NCI-H2227 treated with DMSO at 0.1 percent for 48 hours (cell line): ENCODE measurements around the gene SPTB.

Experiments used
- DNase-seq: peaks from one replicate; lab custom pipeline; 2025; lab: John Stamatoyannopoulos, UW

The SPTB gene

DNA sequence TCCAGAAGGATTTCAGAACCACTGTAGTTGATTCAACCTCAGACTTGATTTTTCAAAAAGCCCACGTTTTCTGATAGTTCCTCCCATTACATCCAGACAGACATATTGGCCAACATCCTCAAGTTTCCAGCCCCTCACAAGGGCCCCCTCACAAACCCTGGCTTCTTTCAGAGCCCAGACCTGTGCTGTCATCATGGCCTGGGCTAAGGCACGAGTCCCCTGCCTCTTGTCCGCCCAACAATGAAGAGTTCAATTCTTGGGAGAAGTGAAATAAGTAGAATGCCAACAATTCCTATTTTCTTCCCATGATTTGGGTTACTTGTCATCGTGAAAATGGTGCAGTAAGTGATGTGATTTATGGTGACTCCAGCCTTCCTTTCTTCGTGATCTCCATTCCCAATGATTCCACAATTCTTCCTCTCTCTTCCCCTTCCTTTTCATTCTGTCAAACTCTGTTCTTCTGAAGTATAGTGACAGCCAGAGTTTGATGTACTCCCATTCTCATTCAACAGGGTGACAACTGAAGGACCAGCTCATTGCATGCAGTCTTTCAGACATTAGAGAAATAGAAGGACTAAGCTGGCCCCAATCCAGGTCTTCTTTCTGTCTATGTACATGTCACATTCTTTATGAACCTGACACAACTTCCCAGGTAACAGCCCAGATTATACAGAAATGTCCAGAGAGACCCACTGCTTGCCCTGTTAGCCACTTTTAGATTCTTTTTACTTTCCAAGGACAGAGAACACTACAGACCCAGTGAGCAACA is 29.2 kb downstream of the SPTB start:
- no peak for DNase-seq

DNA sequence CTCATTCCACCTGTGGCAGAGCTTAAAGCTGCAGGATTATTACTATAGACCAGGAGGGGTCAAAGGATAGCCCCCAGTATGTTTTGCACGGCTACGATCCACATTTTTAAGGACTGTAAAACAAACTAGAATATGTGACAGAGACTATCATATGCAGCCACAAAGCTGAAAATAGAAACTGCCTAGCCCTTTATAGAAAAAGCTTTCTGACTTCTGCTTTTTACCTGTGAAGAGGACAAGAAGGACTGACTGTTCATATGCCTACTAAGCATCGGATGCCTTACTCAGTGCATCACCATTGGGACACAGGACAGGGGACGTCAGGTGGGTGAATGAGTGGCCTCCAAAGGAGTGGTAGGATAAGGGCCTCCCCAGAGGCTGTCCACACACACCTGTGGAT is 29.8 kb downstream of the SPTB start:
- DNase-seq, result no peak

DNA sequence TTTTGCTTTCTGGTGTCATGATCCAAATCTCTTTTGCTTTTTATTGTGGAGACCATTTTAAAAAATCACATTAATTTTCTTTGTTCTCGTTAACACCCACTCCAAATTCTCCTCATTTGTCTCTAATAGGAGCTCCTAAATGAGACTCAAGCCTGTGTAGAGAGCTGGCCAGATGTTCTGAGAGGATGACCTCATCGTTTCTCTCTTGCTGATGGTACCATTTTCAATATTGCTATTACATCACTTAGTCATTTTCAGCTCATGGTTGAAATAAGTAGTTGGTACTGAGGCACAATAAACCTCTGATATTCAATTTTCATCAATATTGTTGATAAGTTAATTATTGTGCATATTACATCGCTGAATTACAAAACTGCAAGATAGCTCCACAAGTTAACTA is 31.5 kb downstream of the SPTB start:
- DNase-seq, result no peak

DNA sequence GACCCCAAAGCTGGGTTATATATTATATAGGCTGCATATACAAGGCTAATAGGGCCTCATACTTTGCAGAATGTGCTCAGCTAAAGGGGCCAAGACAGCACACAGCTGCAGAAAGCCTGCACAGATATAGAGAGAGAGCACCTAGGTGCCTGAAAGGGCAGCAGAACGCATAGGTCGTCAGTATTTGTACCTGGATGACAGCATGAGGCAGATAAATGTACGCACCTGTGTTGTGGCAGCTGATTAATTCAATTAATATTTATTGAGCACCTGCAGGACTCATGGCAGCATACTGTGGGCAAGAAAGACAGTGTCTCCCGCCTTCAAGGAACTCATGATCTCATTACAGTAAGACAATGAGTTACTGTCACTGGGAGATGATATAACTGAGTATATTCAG is 33.4 kb downstream of the SPTB start:
- DNase-seq, result no peak

DNA sequence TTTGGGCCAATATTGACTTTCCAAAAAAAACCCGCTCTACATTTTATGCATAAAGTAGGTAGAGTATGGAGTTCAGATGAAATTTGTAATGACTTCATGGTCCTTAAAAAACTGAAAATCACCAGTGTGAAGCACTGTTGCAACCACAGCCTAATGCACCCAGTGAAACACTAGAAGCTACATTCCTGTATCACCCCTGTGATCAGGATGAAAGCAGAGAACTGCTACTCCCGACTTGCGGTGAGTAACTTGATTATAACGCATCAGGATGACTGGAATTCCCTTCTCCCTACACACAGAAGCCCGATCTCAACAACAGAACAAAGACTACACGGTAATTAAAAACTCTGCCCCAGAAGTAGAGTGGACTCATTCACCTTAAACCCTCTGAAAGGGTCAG is 33.8 kb downstream of the SPTB start:
- DNase-seq, result no peak

DNA sequence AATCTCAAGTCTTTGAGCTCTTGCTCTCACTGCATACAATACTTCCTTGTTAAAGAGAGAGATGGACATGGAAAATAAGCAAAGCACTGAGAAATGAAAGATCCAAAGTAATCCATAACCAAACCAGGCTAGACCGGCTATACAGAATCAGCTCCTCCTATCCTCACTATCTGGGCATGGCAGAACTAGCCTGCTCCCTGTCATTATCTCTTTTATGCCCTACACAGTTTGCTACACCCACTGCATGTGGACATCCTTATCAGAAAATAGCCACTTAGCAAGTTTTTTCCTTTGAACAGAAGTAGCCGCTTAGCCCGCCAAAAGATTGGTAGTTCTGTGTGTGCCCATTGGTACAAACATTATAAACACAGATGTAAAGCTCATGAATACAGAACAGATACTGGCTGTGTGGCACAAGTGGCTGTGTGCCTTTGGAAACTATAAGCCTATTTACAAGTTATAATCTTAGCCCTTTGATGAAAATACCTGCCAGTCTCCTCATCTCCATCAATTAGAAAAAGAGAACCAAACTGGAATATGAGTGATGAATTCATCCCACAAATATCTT is 34.7 kb downstream of the SPTB start:
- DNase-seq, result no peak

DNA sequence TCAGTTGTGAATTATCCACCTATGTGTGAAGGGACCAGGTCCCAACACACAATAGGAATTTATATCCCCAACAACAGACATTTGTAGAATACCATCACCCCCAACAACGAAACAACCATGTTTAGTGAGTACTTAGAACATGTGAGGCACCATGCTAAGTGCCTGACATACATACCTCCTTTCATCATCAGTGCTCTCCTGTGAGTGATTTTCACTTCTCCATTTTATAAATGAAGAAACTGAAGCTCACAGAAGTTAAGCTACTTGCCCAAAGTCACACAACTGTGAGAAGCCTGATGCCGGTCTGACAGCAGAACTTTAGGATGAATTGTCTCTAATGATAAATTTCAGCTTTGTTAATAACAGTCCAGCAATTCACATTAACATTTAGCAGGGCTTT is 35.4 kb downstream of the SPTB start:
- DNase-seq, result no peak

DNA sequence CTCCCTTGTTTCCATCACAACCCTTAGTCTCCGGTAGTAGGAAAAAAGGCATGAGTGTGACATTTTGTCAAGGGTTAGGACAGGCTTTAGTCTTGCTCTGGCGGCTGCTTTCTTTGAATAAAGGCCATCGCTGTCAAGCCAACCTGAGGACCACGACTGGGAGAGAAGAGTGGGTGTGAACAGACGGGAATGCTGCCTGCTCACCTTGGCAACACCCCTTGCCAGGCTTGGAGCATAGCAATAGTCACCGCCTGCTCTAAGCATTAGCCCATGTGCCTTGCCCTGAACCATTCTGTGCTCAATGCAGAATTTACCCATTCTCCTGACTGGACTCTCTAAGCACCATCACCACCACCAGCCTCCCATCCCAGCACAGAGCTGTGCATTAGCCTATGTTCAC is 36.2 kb downstream of the SPTB start:
- DNase-seq, result no peak

DNA sequence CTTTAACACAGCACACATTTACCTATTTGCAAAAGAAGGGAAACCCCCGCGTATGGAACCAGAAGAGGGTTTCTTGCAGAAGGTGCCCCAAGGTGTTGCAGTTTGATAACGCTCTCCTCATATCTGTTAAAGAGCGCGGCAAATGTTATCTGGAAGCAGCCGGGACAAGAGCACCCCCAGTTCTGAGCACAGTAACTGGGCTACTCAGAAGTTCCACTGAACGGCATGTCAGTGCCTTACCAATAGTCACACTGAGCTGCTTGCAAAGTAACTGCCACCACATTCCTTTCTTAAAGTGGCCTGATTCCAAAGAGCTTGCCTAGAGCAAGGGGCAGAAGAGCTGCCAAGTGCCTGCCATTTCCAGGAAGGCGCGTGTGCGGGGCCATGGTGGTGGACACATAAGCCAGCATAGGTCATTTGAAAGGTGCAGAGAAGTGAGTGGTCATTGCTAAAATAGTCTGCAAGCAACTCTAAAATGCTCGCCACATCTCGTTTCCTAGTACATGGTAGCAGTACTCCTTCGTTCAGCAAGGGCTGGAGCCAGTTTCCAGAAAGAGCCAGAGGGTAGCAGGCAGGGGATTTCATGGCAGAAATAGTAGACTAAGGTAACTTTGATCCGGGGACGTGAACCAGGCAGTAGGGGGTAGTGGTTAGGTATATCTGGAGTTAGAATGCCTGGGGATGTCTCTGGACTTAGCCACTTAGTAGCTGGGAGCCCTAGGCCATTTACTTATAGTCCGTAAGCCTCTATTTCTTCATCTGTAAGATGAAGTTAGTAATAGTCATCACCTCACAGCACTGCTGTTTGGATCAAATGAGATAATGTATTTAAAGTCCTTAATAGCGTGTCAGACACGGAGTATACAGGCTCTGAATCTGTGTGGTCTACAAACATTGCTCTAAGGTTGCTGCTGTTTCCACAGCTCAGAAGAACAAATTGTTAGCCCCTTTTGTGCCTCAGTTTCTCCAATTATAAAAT is 37.6 kb downstream of the SPTB start:
- DNase-seq, result no peak

DNA sequence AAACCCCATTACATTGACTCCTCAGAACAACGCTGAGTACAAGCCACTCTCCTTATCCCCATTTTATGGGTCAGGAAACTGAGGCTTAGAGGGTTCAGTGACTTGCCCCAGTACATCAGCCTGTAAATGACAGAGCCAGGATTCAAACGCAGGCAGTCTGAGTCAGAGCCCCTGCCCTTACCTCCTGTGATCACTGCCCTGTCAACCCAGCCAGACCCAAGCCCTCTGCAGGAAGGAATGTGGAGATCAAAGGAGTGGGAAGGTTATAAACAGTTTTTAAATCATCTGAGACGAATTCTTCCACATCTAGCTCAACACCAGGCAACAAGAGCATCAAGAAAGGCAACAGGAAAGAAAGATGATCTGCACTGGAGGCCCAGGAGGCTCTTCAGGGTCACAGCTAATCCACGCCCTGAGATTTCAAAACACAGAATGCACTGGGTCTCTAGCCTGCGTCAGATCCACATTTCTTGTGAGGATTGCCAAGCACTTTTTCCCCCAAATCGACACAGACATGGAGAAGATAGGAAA is 38.5 kb downstream of the SPTB start:
- no peak for DNase-seq

DNA sequence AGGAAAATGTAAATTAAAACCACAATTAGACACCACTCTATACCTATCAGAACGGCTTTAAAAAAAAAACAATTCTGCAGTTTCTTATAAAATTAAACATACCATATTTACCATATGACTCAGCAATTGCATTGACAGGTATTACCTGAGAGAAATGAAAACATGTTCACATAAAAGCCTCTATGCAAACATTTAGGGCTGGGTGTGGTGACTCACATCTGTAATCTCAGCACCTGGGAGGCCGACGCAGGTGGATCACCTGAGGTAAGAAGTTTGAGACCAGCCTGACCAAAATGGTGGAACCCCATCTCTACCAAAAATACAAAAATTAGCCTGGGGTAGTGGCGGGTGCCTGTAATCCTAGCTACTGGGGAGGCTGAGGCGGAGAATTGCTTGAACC is 41.1 kb downstream of the SPTB start:
- no peak for DNase-seq

DNA sequence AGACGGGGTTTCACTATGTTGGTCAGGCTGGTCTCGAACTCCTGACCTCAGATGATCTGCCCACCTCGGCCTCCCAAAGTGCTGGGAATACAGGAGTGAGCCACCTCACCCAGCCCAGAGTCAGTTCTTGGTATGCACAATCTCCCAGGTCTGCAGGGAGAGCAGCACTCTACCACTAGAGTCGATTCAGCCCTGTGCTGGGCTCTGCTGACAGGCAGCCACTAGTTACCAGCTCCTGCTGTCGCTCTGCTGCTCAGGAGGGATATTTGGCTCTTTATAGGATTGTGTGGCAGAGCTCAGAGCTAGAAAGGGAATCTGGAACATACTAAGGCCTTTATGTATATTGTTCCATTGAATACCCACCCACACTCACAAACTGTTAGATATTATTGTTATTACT is 44.3 kb downstream of the SPTB start:
- no peak for DNase-seq

DNA sequence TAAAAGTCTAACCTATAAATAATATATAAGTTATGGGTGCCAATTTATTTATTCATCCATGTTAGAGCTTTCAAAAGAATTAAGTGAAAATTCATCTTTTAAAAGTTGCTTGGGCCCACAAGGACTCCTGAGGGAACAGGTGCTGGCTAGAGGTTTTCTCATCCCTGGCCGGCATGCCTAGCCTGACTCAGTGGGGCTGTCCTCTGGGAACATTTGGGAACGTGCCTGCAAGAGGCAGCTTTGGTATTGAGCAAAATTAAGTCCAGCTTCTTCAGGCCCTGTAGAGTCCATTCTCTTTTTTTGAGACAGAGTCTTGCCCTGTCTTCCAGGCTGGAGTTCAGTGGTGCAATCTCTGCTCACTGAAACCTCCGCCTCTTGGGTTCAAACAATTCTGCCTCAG is 44.7 kb downstream of the SPTB start:
- no peak for DNase-seq

DNA sequence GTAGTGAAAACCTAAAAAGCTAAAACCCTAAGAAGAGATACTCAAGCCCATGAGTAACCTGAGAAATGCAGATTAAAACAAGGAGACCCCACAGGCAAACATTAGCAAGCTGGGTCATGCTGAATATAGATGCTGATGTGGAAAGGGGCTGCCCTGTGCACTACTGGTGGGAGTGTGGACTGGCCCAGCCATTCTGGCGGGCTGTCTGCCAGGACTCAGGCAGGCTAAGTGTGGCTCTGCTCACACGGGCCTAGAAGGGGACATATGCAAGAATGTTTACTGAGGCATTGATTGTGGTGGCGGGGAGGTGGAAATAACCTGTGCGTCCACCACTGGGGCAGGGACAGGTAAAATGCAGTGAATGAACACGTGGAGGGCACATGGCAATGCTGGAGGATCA is 48.3 kb downstream of the SPTB start:
- DNase-seq, result no peak

DNA sequence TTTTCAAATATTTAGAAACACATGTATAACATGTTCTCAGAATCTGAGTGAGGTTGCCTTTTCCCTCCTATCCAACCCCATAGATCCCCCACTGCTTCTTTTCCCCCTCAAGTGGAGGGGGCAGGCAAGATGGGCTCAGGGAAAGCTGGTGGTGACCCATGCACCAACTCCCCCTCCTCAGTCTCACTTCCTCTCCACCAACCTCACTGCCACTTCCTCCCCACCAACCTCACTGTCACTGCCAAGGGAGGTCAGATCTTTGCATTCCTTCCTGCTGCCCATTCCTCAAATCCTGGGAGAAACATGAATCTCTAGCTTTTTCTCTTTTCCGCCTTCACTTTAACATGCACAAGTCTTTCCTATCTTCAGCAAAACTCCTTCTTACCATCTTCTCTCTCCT is 48.7 kb downstream of the SPTB start:
- no peak for DNase-seq

DNA sequence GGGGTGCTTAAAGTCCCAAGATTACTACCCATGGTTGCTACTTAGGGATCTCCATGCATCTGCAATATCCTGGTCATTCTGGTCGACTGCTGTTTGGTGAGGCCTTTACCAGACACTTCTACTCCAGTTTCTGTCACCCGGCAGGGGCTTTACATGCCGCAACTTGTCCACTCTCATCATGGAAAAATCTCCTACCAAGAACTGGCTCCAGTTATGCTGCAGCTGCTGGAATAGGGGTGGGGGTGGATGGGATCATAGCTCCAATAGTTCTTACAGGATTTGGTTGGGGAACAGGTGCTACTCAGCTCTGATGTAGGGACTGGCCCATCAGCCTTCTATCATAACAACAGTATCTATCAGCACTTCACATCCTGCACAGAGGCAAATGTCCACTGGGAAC is 51.6 kb downstream of the SPTB start:
- DNase-seq, result no peak

DNA sequence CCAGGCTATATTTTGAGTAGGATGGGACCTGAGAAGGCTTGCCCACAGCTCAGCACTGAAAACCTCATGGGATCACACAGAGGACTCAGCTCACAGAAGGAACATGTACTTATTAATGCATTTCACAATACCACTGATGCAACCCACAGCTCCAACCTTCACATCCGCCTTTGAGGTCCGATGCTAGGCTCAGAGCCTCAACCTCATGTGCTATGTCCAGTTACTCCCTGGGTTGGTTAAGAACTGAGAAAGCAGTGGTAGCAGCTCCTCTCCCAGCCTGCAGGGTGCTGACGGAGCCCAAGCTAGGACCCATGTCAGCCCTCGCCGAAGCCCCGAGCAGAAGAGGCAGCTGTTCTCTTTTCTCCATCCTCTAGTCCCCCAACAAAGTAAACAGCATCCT is 52.9 kb downstream of the SPTB start:
- DNase-seq, result no peak

DNA sequence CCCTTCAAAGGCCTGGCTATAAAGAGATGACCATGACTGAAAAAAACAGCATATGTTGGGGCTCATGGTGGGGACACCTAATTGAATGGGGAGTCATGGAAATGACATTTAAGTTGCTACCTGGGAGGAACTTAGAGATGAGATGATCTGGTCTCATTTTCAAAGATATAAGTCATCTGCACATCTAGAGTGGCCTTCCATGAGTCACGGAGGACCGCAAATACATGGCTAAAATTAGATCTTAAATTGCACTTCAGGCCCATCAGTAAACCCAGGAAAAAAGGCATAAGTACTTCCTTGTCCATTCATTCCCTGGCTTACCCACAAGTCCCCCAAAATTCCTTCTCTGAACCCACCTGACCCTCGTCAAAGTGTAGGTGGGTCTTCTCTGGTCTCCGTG is 53.4 kb downstream of the SPTB start:
- no peak for DNase-seq

DNA sequence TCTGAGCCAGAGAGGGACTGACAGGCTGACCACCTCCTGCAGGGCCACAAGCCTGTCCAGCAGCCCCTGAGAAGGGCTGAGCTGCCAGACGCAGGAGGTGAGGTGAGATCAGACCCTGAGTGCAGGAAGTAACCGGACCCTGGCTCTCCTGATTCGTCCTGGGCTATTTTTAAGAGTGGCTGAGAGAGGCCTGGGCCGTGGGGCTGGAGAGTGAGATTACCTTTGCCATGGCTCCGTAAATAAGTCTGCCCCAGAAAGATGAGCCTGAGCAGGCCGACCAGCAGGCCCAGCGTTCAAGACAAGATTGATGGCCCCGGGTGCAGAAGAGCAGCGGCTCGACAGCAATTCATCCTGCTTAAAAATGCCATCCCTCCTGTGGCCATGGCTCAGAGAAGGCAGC is 54.2 kb downstream of the SPTB start:
- DNase-seq, result no peak

DNA sequence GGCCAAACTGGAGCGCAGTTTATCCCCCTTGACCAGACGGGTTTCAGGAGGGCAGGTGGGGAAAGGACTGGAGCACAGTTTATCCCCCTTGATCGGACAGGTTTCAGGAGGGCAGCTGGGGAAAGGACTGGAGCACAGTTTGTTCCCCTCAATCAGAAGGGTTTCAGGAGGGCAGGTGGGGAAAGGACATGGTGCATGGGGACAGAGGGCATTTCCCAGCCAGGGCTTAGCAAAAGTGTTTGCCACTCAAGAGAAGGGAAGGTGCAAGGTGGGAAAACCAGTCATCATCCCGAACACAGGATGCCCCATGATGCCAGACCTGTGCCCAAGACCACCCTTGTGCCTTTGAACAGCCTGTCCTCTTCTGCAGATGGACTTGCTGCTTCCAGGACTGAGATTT is 54.7 kb downstream of the SPTB start:
- DNase-seq, result no peak

DNA sequence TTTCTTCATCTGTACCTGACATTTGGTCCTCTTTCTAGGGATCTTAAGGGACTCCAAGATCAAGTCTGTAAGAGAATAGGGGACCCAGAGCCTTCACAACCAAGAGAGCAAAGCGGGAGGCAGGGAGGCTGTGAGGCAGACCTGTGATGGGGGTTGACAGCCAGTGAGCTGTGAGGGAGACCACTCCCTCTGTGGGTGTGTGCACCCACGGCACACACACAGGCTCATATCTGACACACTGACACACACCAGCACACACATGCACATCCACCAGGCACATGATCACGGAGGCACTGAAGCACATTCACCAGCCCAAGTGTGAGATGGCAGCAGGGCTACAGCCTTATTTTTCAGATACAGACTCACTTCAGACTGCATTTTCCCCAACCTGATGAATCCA is 55.2 kb downstream of the SPTB start:
- no peak for DNase-seq

DNA sequence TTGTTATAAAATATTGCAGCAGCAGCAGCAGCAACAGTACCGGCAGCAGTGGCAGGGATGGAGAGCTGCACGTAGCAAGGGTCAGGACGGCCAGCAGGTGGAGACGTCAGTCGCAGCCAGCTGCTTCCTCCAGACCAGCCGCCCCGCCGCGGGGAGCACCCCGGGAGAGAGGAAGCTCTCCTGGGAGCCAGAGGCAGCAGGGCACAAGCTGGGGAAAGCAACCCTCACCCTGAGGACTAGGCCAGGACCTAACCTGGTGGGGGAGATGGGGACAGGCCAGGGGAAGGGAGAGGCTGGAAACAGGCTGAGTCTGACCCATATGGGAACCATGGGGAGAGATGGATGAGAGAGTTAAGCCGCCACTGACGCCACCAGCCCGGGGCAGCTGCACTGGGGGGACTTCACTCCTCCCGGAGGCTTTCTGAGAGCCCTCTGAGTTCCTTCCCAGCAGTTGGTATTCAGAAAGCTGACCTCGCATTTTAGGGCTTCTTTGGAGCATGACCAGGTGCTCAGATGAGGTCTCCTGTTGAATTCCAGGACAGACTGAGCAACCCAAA is 56.3 kb downstream of the SPTB start:
- DNase-seq, result peak; percentile 48
